Left lobe of liver (tissue), 2 donors: Measurements from ENCODE around the gene FBXW11. TPM values are rescaled to one million over a fixed set of nuclear protein-coding genes. Genes with fewer than 3 reads are reported as not detected.

Experiments
- ATAC-seq: fragments of 200-7000 bp; cut with Tn5 transposase; one replicate; pipeline ENCODE4 v1.9.1; 2020; ENCODE audit warnings: mild to moderate bottlenecking, moderate library complexity
- DNase-seq: peaks from one replicate; pipeline ENCODE4 v3.0.0-alpha.2; 2020; ENCODE audit warnings: low spot score
- total RNA-seq: library from RNA; stranded (reverse); gene quantifications from one replicate; pipeline ENCODE4 v1.2.1, GENCODE V29; 2021
- donor health status: DM: no; HTN: no; CAD: no; lungs with moderate emphysema.
- donor health status: DM: no; HTN: yes; CAD: no.

FBXW11 gene
- total RNA-seq, 1 donor from 2014 or later = 21.9 TPM

DNA sequence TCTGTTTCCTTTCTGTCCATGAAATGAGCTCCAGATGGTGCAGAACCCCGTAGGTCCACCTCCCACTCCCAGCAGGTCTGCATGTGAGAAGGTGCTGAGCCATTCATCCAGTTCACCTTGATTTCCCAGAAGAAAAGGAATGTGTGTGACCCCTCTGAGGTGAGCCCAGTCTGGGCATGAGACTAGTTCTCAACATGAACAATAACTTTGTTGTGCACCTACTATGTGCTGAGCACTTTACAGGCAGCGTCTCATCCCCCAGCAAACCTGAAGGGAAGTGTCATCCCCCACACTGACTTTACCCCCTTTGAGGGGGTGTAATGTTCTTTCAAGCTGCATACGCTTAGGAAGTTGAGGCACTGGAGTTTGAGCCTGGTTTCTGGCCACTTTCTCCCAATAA, 159.4 kb downstream of the FBXW11 start:
- DNase-seq (no peak), ATAC-seq (no peak)

DNA sequence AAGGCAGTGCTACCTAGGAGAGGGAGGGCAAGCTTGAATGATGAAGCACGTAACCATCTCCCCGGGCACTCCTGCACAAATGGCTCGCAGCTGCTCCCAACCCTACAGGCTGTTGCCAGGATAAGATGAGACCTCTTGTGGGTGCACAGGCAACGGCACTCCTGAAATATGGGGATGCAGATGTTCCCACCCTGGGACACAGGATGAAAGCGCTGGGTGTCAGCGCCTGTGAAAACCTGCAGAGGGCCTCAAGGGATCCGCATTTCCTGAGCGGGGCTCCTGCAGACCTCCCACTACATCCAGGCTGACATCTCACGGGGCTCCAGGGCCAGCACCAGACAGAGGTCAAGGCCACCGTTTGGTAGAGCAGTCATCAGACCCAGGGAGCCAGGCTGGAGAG, 160.1 kb downstream of the FBXW11 start:
- DNase-seq = no peak
- no peak for ATAC-seq

DNA sequence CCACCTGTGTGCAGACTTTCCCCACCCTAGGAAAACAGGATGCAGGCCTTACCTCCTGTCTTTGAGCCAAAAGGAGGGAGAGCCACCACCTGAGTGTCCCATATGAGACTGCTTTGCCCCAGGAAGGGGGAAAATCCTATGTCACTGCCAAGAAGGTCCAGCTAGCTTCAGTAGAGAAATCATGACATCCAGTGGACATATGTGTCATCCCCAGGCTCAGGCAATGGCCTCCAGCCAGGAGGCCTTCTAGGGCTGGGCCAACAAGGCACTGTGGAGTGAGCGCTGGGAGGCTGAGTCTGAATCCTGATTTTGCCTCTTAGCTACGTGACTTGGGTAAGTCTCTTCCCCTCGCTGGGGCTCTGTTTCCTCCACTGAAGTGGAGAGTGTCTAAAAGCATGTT, 160.6 kb downstream of the FBXW11 start:
- no peak for DNase-seq
- peak; percentile 50 for ATAC-seq

DNA sequence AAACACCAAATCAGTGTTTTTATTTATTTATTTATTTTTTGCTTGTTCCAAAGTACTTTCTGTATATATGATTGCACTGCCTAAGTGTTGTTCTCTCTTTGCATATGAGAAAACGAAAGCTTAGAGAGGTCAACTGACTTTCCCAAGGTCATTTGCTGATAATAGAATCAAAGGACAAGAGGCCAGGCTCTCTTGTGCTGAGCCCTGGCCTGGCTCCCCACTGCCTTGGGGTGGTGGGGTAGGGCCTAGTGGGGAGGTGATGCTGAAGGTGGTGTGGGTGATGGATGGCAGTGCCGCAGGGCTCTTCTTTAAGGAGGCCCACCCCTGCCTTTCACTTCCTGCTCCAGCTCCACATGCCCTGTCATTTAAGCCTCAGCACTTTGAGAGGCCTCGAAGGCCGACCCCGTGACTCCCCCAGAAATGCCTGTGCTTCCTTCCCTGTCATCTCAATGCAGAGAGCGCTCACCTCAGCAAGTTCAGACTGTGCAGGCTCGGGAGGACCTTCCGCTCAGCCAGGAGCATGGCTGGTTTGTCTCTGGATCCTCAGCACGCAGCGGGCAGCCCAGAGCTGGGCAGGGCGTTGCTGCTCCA, 161.3 kb downstream of the FBXW11 start:
- ATAC-seq (no peak), DNase-seq (no peak)

- ATAC-seq (no peak), DNase-seq (no peak)
Observed at GRCh38 chr5:171842777-171843328, 163.6 kb downstream of the FBXW11 start.

- DNase-seq (no peak), ATAC-seq (no peak)
Observed at GRCh38 chr5:171841984-171842776, 164.3 kb downstream of the FBXW11 start.

DNA sequence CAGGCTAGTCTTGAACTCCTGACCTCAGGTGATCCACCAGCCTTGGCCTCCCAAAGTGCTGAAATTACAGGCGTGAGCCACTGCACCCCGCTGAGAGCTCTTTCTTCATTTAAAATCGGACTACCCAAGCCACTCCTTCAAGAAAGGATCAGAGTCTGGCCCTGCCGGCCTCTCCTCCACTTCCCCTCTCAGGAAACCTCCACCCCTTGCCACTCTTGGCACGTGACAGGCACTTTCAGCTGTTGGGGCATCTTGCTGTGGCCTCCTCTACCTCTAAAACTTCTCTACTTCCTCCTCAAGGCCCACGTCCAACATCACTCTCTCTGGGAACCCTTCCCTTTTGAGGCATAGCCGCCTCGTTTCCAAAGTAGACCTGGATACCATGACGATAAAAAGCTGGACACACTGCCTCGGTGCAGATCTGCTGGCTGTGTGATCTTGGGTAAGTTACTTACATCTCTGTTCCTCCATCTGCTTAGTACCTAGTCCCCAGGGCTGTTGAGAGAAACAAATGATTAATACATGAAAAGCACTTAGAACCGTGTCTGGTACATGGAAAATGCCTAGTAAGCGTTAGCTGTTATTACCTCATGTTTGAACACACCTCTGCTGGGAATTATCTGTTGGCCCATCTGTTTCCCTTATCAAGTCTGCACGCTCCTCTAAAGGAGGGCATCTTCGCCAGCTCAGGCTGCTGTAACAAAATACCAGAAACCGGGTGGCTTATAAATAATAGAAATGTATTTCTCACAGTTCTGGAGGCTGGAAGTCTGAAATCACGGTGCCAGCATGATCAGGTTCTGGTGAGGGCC, 165.5 kb downstream of the FBXW11 start:
- ATAC-seq (no peak), DNase-seq (no peak)

DNA sequence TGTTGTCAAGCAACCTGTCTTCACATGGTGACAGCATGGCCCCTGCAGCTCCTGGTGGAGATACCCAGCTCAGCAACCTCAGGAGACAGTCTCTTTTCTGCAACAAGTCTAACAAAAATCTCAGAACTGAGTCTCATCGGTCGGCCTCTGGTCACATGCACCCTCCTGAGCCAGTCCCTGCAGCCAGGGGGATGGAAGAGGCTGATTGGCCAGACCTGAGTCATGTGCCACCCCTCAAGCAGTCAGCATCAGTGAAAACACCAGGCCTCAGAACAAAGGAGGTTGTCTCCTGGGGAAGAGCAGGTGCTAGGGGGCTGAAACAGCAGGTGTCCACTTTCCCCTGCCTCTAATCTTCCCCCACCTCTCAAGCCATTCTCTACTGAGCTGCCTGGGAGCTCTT, 166.4 kb downstream of the FBXW11 start:
- DNase-seq (no peak), ATAC-seq (no peak)

DNA sequence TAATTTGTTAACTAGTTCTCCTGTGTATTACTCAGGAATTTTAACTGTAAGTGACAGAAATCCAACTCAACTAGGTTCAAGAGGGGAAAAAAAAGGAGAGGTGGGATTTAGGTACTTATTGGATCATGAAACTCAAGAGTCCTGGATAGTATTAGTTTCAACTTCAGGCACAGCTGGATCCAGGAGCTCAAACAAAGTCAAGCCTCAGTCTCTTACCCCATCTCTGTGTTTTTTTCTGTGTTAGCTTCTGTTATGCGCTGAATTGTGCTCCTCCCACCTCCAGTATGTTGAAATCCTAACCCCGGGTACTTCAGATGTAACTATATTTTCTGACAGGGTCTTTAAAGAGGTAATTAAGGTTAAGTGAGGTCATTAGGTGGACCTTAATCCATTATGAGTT, 167.3 kb downstream of the FBXW11 start:
- DNase-seq (no peak), ATAC-seq (no peak)

GRCh38 chr5:171838066-171838465, 168.4 kb downstream of the FBXW11 start:
- no peak for ATAC-seq
- DNase-seq = no peak

GRCh38 chr5:171837522-171837921, 168.9 kb downstream of the FBXW11 start:
- no peak for DNase-seq
- ATAC-seq = no peak

DNA sequence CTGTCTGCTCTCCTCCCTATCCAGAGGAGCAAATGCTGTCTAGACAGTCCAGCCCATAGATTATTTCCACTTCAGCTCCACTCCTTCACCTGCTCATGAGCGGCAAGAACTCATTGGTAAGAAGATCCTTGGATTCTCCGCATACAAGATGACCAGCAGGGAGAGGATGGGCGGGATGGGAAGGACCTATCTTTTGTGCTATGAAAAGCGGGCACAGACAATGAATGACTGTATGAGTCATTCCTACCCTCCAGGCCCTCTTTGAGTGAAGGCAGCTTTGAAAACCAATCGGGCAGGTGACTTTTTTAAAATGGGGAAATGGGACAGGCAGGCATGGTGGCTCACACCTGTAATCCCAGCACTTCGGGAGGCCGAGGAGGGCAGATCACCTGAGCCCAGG, 171.4 kb downstream of the FBXW11 start:
- ATAC-seq (no peak), DNase-seq (no peak)

- ATAC-seq (no peak), DNase-seq (no peak)
Observed at GRCh38 chr5:171834461-171834860, 172.0 kb downstream of the FBXW11 start.

- DNase-seq (no peak), ATAC-seq (no peak)
Observed at GRCh38 chr5:171832775-171833174, 173.7 kb downstream of the FBXW11 start.

DNA sequence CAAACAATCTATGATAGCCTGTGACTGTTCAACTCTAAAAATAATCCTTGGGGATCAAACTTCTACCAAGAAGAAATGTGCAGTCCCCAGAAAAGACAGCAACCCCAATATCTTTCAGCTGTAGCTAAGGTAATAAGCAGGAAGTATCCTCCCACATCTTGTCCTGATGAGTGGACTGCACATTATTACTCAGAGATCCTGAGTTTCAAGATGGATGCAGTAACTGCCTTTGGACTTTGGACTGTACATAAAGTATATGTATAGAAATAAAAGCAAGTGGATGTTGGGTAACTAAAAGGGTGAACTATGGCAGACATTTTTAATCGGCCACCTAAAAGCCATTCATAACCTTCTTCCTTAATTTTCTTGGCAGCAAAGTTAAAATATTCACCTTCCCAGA, 175.8 kb downstream of the FBXW11 start:
- ATAC-seq (no peak), DNase-seq (no peak)

- DNase-seq = no peak
- ATAC-seq = no peak
Observed at GRCh38 chr5:171827162-171827561, 179.3 kb downstream of the FBXW11 start.

- DNase-seq = no peak
- no peak for ATAC-seq
Observed at GRCh38 chr5:171826132-171826531, 180.3 kb downstream of the FBXW11 start.

DNA sequence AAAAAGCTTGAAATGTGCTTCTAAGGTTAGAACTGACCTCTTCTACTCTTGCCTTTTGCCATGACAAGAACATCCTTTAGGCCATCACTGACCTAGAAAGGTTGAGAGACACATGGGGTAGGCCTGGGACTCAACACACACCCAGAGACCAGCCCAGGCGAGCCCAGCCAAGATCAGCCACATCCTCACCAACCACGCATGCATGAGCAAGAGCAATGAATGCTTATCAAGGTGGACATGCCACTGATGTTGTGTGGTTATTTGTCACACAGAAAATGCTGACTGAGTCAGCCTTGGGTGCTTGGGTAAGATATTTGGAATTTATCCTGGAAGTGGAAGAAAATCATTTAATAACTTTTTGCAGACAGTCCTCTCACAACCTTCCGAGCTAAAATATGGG, 181.4 kb downstream of the FBXW11 start:
- no peak for DNase-seq
- no peak for ATAC-seq

DNA sequence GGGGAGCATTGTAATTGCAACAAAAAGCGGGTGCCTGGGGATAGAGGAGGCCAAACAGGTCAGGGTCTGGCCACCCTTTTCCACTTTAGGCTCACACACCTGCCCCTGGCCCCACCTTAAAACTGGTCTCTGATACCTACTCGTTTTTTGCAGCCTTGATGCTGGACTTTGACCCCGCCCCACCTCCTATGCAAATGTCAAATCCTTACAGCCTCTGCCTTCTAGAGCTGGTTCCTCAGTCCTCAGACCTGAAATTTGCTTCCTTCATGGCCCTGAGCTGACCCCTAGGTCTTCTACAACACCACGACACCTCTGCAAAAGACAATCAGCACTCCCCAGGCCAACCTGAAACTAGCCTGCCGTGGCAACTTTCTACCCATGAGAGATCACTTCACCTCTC, 183.2 kb downstream of the FBXW11 start:
- DNase-seq (no peak), ATAC-seq (no peak)

GRCh38 chr5:171821286-171821685, 185.2 kb downstream of the FBXW11 start:
- ATAC-seq (no peak), DNase-seq (no peak)

DNA sequence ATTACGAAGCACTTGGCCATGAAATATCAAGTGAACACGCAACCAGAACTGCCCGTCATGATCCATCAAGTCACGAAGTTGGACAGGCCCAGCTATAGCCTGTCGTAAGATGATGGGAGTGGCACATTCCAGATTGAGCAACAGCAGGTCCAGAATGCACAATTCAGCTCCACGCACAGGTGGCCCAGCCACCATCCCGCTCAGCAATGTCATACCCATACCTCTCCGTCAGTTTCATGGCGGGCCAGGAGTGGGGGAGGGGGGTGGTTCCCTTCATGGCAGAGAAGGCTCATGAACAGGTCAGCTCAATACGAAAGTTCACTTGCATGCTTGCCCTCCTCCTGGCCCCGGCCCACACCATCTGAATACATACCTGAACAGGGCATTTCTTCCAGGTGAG, 185.9 kb downstream of the FBXW11 start:
- ATAC-seq (no peak), DNase-seq (no peak)

GRCh38 chr5:171816666-171817065, 189.8 kb downstream of the FBXW11 start:
- no peak for ATAC-seq
- no peak for DNase-seq
